CD14-positive monocyte (primary cell): Measurements from ENCODE around the gene ABCD2. TPM values are rescaled to one million over a fixed set of nuclear protein-coding genes. Genes with fewer than 3 reads are reported as not detected.

Source experiments
- DNase-seq, 3 donors: peaks; one replicate each; pipeline ENCODE4 v3.0.0-alpha.2; 2011 to 2022
- H2AFZ ChIP-seq: 2 replicates; pipeline ENCODE4 v1.6.0; 2012; ENCODE audit warnings: mild to moderate bottlenecking, low read depth, low read length, inconsistent platforms; ENCODE audit not compliant: insufficient read depth, poor library complexity, severe bottlenecking
- H3K27ac ChIP-seq, 2 donors: 1 replicate in 1 of 2; 2 replicates in 1 of 2; pipeline ENCODE4 v1.5.1; 2012 to 2013; ENCODE audit warnings: low read length in 2 of 2, control low read depth in 1 of 2, inconsistent platforms in 1 of 2, low read depth in 1 of 2, mild to moderate bottlenecking in 1 of 2
- H3K27me3 ChIP-seq, 2 donors: one replicate each; pipeline versions ENCODE4 v1.6.0 to v1.6.1; 2011 to 2013; ENCODE audit warnings: low read length in 2 of 2; ENCODE audit not compliant: control insufficient read depth in 2 of 2, insufficient read depth in 2 of 2
- H3K36me3 ChIP-seq, 2 donors: replicated peaks in 1 of 2; 1 replicate in 1 of 2; 2 replicates in 1 of 2; pipeline versions ENCODE4 v1.5.1 to v1.6.1; 2012 to 2013; ENCODE audit warnings: low read length in 2 of 2, control low read depth in 1 of 2, inconsistent platforms in 1 of 2, mild to moderate bottlenecking in 1 of 2; ENCODE audit not compliant: insufficient read depth in 2 of 2, control insufficient read depth in 1 of 2
- H3K4me1 ChIP-seq, 2 donors: 1 replicate in 1 of 2; 2 replicates in 1 of 2; pipeline versions ENCODE4 v1.5.1 to v1.6.1; 2012 to 2013; ENCODE audit warnings: low read length in 2 of 2, control low read depth in 1 of 2, inconsistent platforms in 1 of 2, mild to moderate bottlenecking in 1 of 2, moderate library complexity in 1 of 2; ENCODE audit not compliant: insufficient read depth in 2 of 2, control insufficient read depth in 1 of 2
- H3K4me2 ChIP-seq: replicated peaks from 2 replicates; pipeline ENCODE3; 2012; ENCODE audit warnings: low read length, moderate library complexity, mild to moderate bottlenecking; ENCODE audit not compliant: poor library complexity, severe bottlenecking; ENCODE audit errors: extremely low read depth
- H3K4me3 ChIP-seq, 3 experiments: fragments of 200-600 bp in 1 of 3; sonication (generic) in 1 of 3; replicated peaks in 1 of 3; 1 replicate in 2 of 3; 2 replicates in 1 of 3; pipeline ENCODE4 v1.5.1; 2011 to 2013; ENCODE audit warnings: low read length in 3 of 3, mild to moderate bottlenecking in 3 of 3, control low read depth in 2 of 3, low read depth in 2 of 3, inconsistent platforms in 1 of 3, moderate library complexity in 1 of 3
- H3K79me2 ChIP-seq: 2 replicates; pipeline ENCODE4 v1.6.0; 2012; ENCODE audit warnings: mild to moderate bottlenecking, control low read depth, inconsistent platforms, low read length, moderate library complexity; ENCODE audit not compliant: insufficient read depth
- H3K9ac ChIP-seq: 2 replicates; pipeline ENCODE4 v1.6.0; 2017; ENCODE audit warnings: low read length, mild to moderate bottlenecking; ENCODE audit not compliant: insufficient read depth, poor library complexity, severe bottlenecking
- H3K9me3 ChIP-seq, 2 donors: replicated peaks in 1 of 2; 1 replicate in 1 of 2; 2 replicates in 1 of 2; pipeline versions ENCODE4 v1.5.1 to v1.6.1; 2012 to 2013; ENCODE audit warnings: low read length in 2 of 2, control low read depth in 1 of 2; ENCODE audit not compliant: control insufficient read depth in 1 of 2, insufficient read depth in 1 of 2
- H4K20me1 ChIP-seq: 2 replicates; pipeline ENCODE4 v1.6.0; 2012; ENCODE audit warnings: mild to moderate bottlenecking, low read length, control low read depth, moderate library complexity; ENCODE audit not compliant: insufficient read depth
- H3K27ac Mint-ChIP-seq, 7 donors: one replicate each; pipeline ENCODE4 v1.8.0; 2020; ENCODE audit warnings: mild to moderate bottlenecking in 7 of 7, mixed read lengths in 7 of 7, moderate library complexity in 6 of 7, inconsistent platforms in 2 of 7
- H3K27me3 Mint-ChIP-seq, 3 donors: one replicate each; pipeline ENCODE4 v1.8.0; 2021 to 2022; ENCODE audit warnings: low read depth in 3 of 3, mild to moderate bottlenecking in 3 of 3, mixed read lengths in 3 of 3, moderate library complexity in 3 of 3, inconsistent platforms in 1 of 3
- H3K36me3 Mint-ChIP-seq, 2 donors: one replicate each; pipeline ENCODE4 v1.8.0; 2020; ENCODE audit warnings: mixed read lengths in 2 of 2, inconsistent platforms in 1 of 2, mild to moderate bottlenecking in 1 of 2
- H3K4me1 Mint-ChIP-seq: one replicate; pipeline ENCODE4 v1.8.0; 2020; ENCODE audit warnings: mild to moderate bottlenecking, mixed read lengths
- H3K4me3 Mint-ChIP-seq, 2 donors: one replicate each; pipeline ENCODE4 v1.8.0; 2020; ENCODE audit warnings: mild to moderate bottlenecking in 2 of 2, mixed read lengths in 2 of 2, moderate library complexity in 1 of 2
- H3K9me3 Mint-ChIP-seq, 7 donors: one replicate each; pipeline ENCODE4 v1.8.0; 2020 to 2022; ENCODE audit warnings: mixed read lengths in 7 of 7, mild to moderate bottlenecking in 6 of 7, moderate library complexity in 6 of 7, inconsistent platforms in 2 of 7
- intact Hi-C, 2 donors: fragments of 100-400 bp; cut with micrococcal nuclease; formaldehyde crosslinking; loops; one replicate each; pipeline versions ENCODE4 v1.15.0 to v1.15.1; 2023
- polyA plus RNA-seq, 3 donors: library from polyadenylated mRNA; depleted of rRNA in 1 of 3; unstranded in 2 of 3; stranded (reverse) in 1 of 3; fragments of 300-500 nt in 2 of 3; fragments of >200 nt in 1 of 3; fragmentation: Illumina TruSeq in 2 of 3; gene quantifications; 1 replicate in 2 of 3; 2 replicates in 1 of 3; pipeline ENCODE4 v1.2.3, GENCODE V29; 2012 to 2021
- TF ChIP-seq, protein P1 (sequence below): fragments of 200-600 bp; IDR thresholded peaks from one replicate; pipeline ENCODE4 v1.8.0; 2022; ENCODE audit warnings: antibody characterized with exemption, mild to moderate bottlenecking

ABCD2 gene
- polyA plus RNA-seq, 3 donors = not detected

GRCh38 chr12:39638178-39638577 is 18.6 kb upstream of the ABCD2 start:
- Mint-ChIP-seq H3K36me3 (no peaks in the 10 kb centered on the region), H3K4me1 (no peaks in the 10 kb centered on the region), H3K27me3 (peaks cover 0 to 3% (median 2%) of the 10 kb centered on the region in 3 donors), H3K4me3 (no peak overlapping the region), H3K9me3 (peaks cover 0 to 2% (median 0%) of the 10 kb centered on the region in 7 donors), H3K27ac (no peak overlapping the region)
- no peaks in the 10 kb centered on the region for H3K36me3 ChIP-seq
- TF ChIP-seq, protein P1, sequence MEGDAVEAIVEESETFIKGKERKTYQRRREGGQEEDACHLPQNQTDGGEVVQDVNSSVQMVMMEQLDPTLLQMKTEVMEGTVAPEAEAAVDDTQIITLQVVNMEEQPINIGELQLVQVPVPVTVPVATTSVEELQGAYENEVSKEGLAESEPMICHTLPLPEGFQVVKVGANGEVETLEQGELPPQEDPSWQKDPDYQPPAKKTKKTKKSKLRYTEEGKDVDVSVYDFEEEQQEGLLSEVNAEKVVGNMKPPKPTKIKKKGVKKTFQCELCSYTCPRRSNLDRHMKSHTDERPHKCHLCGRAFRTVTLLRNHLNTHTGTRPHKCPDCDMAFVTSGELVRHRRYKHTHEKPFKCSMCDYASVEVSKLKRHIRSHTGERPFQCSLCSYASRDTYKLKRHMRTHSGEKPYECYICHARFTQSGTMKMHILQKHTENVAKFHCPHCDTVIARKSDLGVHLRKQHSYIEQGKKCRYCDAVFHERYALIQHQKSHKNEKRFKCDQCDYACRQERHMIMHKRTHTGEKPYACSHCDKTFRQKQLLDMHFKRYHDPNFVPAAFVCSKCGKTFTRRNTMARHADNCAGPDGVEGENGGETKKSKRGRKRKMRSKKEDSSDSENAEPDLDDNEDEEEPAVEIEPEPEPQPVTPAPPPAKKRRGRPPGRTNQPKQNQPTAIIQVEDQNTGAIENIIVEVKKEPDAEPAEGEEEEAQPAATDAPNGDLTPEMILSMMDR = no peak
- intact Hi-C loops = no loop called here
- H3K27me3 ChIP-seq = peaks cover 0 to 2% of the 10 kb centered on the region in 2 donors
- H4K20me1 ChIP-seq = no peaks in the 10 kb centered on the region
- H3K4me2 ChIP-seq = no peak overlapping the region
- H3K4me1 ChIP-seq = no peaks in the 10 kb centered on the region
- H2AFZ ChIP-seq = no peak overlapping the region
- DNase-seq = no peak
- no peak overlapping the region for H3K27ac ChIP-seq
- no peak overlapping the region for H3K4me3 ChIP-seq
- H3K79me2 ChIP-seq = no peaks in the 10 kb centered on the region
- no peak overlapping the region for H3K9ac ChIP-seq
- H3K9me3 ChIP-seq = no peaks in the 10 kb centered on the region

- no peak overlapping the region for H3K4me3 Mint-ChIP-seq
- Histone ChIP-seq H2AFZ (no peak overlapping the region), H3K4me2 (no peak overlapping the region), H3K4me3 (no peak overlapping the region), H3K36me3 (no peaks in the 10 kb centered on the region), H3K9ac (no peak overlapping the region), H3K4me1 (no peaks in the 10 kb centered on the region), H3K27ac (no peak overlapping the region), H4K20me1 (no peaks in the 10 kb centered on the region), H3K79me2 (no peaks in the 10 kb centered on the region), H3K9me3 (no peaks in the 10 kb centered on the region), H3K27me3 (no peaks in the 10 kb centered on the region)
- H3K27me3 Mint-ChIP-seq = no peaks in the 10 kb centered on the region
- no peak for DNase-seq
- no peak overlapping the region for H3K27ac Mint-ChIP-seq
- H3K4me1 Mint-ChIP-seq = peaks cover 4% of the 10 kb centered on the region
- TF ChIP-seq, protein P1 = no peak
- no peaks in the 10 kb centered on the region for H3K9me3 Mint-ChIP-seq
- intact Hi-C loops = no loop called here
- H3K36me3 Mint-ChIP-seq = no peaks in the 10 kb centered on the region
Measured at GRCh38 chr12:39632670-39633069, 13.1 kb upstream of the ABCD2 start.
